T47D (cell line): Measurements from ENCODE around the gene ARHGAP40.

Source experiments
- DNase-seq, 2 experiments: peaks; one replicate each; pipeline versions ENCODE4 v3.0.0 to v3.0.0-alpha.2; 2011 to 2012; ENCODE audit warnings: low read depth in 1 of 2, low spot score in 1 of 2
- JUND ChIP-seq: IDR thresholded peaks from 2 replicates; pipeline ENCODE4 v1.6.1; 2012; ENCODE audit warnings: low read depth
- in situ Hi-C: cut with HindIII; loops from 2 replicates; pipeline ENCODE4 v1.10.0; 2016; ENCODE audit warnings: low sequenced_read_pairs, low pct_unique_long_range_greater_than_20kb

Gene ARHGAP40

GRCh38 chr20:38698541-38698940 lies 96.9 kb downstream of the ARHGAP40 start:
- no peak for DNase-seq
- TF ChIP-seq JUND, result no peak
- in situ Hi-C loops, result no loop called here

- no peak for DNase-seq
- in situ Hi-C loops, result no loop called here
- TF ChIP-seq JUND, result no peak
Observed at GRCh38 chr20:38700141-38700540, 98.5 kb downstream of the ARHGAP40 start.
